Upper lobe of right lung (tissue), 1 donor: ENCODE data around the gene CDPF1. TPM values are rescaled to one million over a fixed set of nuclear protein-coding genes. Genes with fewer than 3 reads are reported as not detected.

Source experiments
- ATAC-seq: fragments of 200-7000 bp; cut with Tn5 transposase; one replicate; pipeline ENCODE4 v1.9.1; 2020; ENCODE audit warnings: mild to moderate bottlenecking, moderate library complexity
- DNase-seq: peaks from one replicate; pipeline ENCODE4 v3.0.0-alpha.2; 2020
- H3K27ac ChIP-seq: fragments of 200-600 bp; one replicate; pipeline ENCODE4 v1.8.0; 2022
- H3K27me3 ChIP-seq: fragments of 200-600 bp; one replicate; pipeline ENCODE4 v1.8.0; 2022; ENCODE audit warnings: mild to moderate bottlenecking
- H3K36me3 ChIP-seq: fragments of 200-600 bp; one replicate; pipeline ENCODE4 v1.8.0; 2022
- H3K4me1 ChIP-seq: fragments of 200-600 bp; one replicate; pipeline ENCODE4 v1.8.0; 2022
- H3K4me3 ChIP-seq: fragments of 200-600 bp; one replicate; pipeline ENCODE4 v1.8.0; 2022; ENCODE audit warnings: mild to moderate bottlenecking
- H3K9me3 ChIP-seq: fragments of 200-600 bp; one replicate; pipeline ENCODE4 v1.8.0; 2022
- CTCF ChIP-seq: fragments of 200-600 bp; IDR thresholded peaks from one replicate; pipeline ENCODE4 v1.8.0; 2022; ENCODE audit warnings: antibody characterized with exemption
- intact Hi-C: fragments of 100-400 bp; cut with DNase I; formaldehyde crosslinking; loops from one replicate; pipeline ENCODE4 v1.11.0; 2022
- total RNA-seq: library from RNA; stranded (reverse); fragmentation: NEBNext Ultra II Directional; extraction: Animal tissue kit (Norgen Biotek cat#: 25700); gene quantifications from one replicate; pipeline ENCODE4 v1.2.1, GENCODE V29; 2021
- donor health status: DM: no; HTN: yes; CAD: no; lungs with severe emphysema.

The CDPF1 gene
- total RNA-seq, 1 donor from 2014 or later: 9.0 TPM

GRCh38 chr22:46224044-46224897 is 25.8 kb downstream of the CDPF1 start:
- Histone ChIP-seq H3K4me1 (no peaks in the 10 kb centered on the region), H3K36me3 (peaks cover 37% of the 10 kb centered on the region), H3K27me3 (no peaks in the 10 kb centered on the region), H3K9me3 (no peaks in the 10 kb centered on the region), H3K27ac (no peak overlapping the region), H3K4me3 (no peak overlapping the region)
- intact Hi-C loops: no loop called here
- ATAC-seq (no peak), DNase-seq (no peak)
- no peak for TF ChIP-seq CTCF

- intact Hi-C loops: no loop called here
- Histone ChIP-seq H3K4me3 (no peak overlapping the region), H3K4me1 (no peaks in the 10 kb centered on the region), H3K36me3 (peaks cover 68% of the 10 kb centered on the region), H3K27me3 (no peaks in the 10 kb centered on the region), H3K27ac (no peak overlapping the region), H3K9me3 (no peaks in the 10 kb centered on the region)
- TF ChIP-seq CTCF: no peak
- ATAC-seq: no peak
- no peak for DNase-seq
Observed at GRCh38 chr22:46220921-46221320, 29.2 kb downstream of the CDPF1 start.

GRCh38 chr22:46219636-46220035 is 30.5 kb downstream of the CDPF1 start:
- Histone ChIP-seq H3K27me3 (no peaks in the 10 kb centered on the region), H3K4me3 (no peak overlapping the region), H3K36me3 (peaks cover 77% of the 10 kb centered on the region), H3K9me3 (no peaks in the 10 kb centered on the region), H3K27ac (no peak overlapping the region), H3K4me1 (no peaks in the 10 kb centered on the region)
- no peak for TF ChIP-seq CTCF
- intact Hi-C loops: no loop called here
- no peak for DNase-seq
- no peak for ATAC-seq

GRCh38 chr22:46214616-46215015 is 35.5 kb downstream of the CDPF1 start:
- Histone ChIP-seq H3K4me1 (no peaks in the 10 kb centered on the region), H3K27me3 (no peaks in the 10 kb centered on the region), H3K4me3 (no peak overlapping the region), H3K36me3 (peaks cover 43% of the 10 kb centered on the region), H3K27ac (no peak overlapping the region), H3K9me3 (no peaks in the 10 kb centered on the region)
- no peak for ATAC-seq
- TF ChIP-seq CTCF: no peak
- intact Hi-C loops: no loop called here
- no peak for DNase-seq

GRCh38 chr22:46214149-46214548 is 35.9 kb downstream of the CDPF1 start:
- DNase-seq (peak; percentile 29), ATAC-seq (no peak)
- Histone ChIP-seq H3K4me3 (no peak overlapping the region), H3K27ac (no peak overlapping the region), H3K4me1 (no peaks in the 10 kb centered on the region), H3K36me3 (peaks cover 39% of the 10 kb centered on the region), H3K9me3 (no peaks in the 10 kb centered on the region), H3K27me3 (no peaks in the 10 kb centered on the region)
- intact Hi-C loops: no loop called here
- TF ChIP-seq CTCF: no peak
